SH-SY5Y (cell line): Measurements from ENCODE around the gene HDAC6.

Experiments used
- GATA2 ChIP-seq: IDR thresholded peaks from 2 replicates; pipeline ENCODE4 v1.6.1; 2011; ENCODE audit warnings: mild to moderate bottlenecking, low read depth, low read length
- GATA3 ChIP-seq: IDR thresholded peaks from 2 replicates; pipeline ENCODE4 v1.6.1; 2011; ENCODE audit warnings: low read depth, mild to moderate bottlenecking, low read length, moderate library complexity

- TF ChIP-seq GATA2 (no peak), GATA3 (no peak)
Measured at GRCh38 chrX:48802905-48803200, 986 bp downstream of the HDAC6 start.
